ENCODE data around the gene JAML.

DNA sequence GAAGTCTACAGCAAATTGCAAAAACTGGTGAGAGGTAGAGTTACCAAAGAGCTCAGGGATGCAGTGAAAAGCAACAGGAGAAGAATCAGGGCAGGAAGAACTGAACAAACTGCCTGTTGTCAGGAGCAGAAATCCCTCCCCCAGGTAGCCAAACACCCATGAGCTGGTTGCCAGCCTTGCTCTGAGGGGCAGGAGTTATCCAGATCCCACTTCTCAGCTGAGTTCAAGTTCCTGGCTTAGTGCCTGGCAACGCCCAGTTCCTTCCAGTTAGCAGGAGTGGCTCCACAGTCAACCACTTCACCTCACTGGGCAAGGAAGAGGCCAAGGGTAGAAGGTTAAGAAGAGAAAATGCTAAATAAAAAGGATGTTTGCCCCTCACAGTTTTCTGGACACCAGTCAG is 41.1 kb upstream of the JAML start:
- TF ChIP-seq ZNF274 (IDR thresholded peaks at IDR 0.05; ENCODE audit: low read depth, low read length) = no peak
- TF ChIP-seq YY1 (IDR thresholded peaks at IDR 0.05; ENCODE audit: insufficient read depth, insufficient read length) = no peak
